ENCODE data around the gene ENAH.
"Not testable (repeated sequence)": the region's sequence is repeated elsewhere in the genome, so short reads cannot be mapped to it uniquely, and the experiment has no call there.

ENAH gene

DNA sequence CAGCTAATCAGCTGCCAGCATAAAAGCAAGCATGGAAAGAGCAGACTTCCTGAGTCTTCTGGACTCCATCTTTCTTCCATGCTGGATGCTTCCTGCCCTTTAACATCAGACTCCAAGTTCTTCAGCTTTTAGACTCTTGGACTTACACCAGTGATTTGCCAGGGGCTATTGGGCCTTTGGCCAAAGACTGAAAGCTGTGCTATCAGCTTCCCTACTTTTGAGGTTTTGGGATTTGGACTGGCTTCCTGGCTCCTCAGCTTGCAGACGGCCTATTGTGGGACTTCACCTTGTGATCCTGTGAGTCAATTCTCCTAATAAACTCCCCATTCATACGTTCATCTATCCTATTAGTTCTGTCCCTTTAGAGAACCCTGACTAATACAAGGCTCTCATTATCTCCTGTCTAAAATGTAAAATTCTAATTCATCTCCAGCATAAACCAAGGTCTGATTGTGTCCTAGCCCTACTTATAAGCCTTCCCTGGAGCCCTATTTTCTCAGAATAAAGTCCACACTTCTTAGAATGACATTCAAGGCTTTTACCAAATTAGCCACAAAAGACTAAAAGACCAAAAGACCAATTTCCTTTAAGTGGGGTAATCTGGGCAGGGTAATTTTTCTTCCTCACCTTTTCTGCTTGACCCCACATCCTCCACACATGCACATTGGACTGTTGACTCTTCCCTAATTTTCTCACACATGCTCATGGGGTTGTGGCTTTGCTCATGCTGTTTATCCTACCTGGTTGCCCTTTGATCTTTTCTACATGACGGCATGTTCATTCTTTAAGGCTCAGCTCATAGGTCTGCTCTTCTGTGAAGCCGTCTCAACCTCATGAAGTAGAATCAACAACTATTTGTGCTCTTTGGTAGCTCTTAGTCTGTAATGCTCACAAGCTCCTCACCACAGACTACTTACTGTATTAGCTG lies 18.1 kb upstream of the ENAH start:
- DNase-seq = no peak

DNA sequence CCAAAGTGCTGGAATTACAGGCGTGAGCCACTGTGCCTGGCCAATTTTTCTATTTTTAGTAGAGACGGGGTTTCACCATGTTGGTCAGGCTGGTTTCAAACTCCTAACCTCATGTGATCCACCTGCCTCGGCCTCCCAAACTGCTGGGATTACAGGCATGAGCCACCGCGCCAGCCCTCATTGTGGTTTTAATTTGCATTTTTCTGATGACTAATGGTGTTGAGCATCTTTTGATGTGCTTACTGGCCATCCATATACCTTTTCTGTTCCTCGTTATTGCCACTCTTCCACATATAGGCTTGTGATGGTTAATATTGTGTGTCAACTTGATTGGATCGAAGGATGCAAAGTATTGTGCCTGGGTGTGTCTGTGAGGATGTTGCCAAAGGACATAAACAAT lies 17.4 kb upstream of the ENAH start:
- no peak for DNase-seq

GRCh38 chr1:225668222-225668621 lies 15.3 kb upstream of the ENAH start:
- DNase-seq = no peak

DNA sequence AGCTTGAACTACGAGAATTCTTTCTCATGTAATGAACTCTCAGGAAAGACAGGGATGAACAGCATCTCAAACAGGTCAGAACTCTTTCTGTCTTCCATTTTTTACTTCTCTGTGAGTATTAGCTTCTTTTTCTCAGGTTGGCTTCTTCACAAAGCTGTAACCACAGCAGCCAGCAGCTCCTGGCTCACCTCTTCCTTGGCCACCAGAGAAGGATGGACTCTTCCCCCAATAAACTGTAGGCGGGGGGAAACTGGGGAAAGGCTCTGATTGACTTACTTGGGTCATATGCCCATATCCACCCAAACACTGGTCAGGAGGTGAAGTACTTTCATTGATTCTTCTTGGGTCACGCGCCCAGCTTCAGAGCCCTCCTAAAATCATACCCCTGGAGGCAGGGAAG lies 14.4 kb upstream of the ENAH start:
- DNase-seq = no peak

GRCh38 chr1:225666495-225666894 lies 13.6 kb upstream of the ENAH start:
- DNase-seq = no peak

- no peak for DNase-seq
These were observed 11.8 kb upstream of the ENAH start for GRCh38 chr1:225664762-225665161.

GRCh38 chr1:225662155-225662554 lies 9.2 kb upstream of the ENAH start:
- DNase-seq = no peak

GRCh38 chr1:225660544-225660946 lies 7.6 kb upstream of the ENAH start:
- no peak for DNase-seq

- DNase-seq = no peak
These were observed 5.1 kb upstream of the ENAH start for GRCh38 chr1:225658041-225658440.

GRCh38 chr1:225657462-225657989 lies 4.6 kb upstream of the ENAH start:
- DNase-seq = no peak

DNA sequence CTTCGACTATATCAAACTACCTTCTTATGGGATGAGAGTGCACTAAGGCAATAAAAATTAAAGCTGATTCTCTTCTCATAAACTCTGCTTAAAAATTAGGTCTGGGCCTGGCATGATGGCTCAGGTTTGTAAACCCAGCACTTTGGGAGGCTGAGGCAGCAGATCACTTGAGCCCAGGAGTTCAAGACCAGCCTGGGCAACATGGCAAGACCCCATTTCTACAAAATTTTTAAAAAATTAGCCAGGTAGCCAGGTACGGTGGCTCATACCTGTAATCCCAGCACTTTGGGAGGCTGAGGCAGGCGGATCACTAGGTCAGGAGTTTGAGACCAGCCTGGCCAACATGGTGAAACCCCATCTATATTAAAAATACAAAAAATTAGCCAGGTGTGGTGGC lies 3.3 kb upstream of the ENAH start:
- not testable (repeated sequence) for DNase-seq

GRCh38 chr1:225655509-225656258 lies 2.8 kb upstream of the ENAH start:
- DNase-seq = no peak

GRCh38 chr1:225654688-225655508 lies 2.0 kb upstream of the ENAH start:
- DNase-seq = no peak

- no peak for DNase-seq
These were observed 1.3 kb upstream of the ENAH start for GRCh38 chr1:225654277-225654597.

GRCh38 chr1:225653463-225654276 lies 747 bp upstream of the ENAH start:
- no peak for DNase-seq

DNA sequence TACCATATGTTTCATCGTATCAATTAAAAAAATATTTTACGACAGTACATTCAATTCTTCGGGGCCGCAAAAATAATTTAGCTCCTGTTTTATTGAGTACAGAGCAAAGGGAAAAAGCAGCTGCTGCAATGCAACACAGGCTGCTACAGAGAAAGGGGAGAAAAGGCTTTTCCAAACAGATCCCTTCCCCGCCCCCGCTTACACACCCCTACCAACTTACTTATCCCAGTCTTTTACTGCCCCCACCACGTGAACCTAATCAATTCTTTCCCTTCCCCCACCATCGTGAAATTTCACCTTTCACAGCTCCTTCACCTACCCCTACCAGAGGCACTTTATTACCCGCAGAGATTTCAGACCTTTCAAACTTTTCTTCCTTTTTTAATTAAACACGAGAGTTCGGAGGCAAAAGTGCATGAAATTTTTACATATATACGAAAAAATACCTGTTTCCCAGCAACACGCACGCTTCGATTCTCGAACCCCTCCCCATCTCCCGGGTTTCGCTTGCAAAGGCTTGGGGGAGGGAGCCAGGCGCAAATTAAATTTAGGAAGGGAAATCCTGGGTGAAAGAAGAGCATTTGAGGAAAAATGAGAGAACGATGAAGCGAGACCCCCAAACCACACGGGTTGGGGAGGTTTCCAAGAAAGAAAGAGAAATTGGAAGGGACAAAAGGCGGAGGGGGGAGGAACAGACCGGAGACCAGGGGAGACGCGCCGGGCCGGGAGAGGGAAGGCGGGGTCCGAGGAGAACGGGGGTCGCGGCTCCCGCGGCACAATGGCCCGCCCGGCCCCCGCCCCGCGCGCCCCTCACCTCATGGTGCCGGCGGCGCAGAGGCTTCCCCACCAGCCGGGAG lies 823 bp downstream of the ENAH start:
- DNase-seq = no peak

DNA sequence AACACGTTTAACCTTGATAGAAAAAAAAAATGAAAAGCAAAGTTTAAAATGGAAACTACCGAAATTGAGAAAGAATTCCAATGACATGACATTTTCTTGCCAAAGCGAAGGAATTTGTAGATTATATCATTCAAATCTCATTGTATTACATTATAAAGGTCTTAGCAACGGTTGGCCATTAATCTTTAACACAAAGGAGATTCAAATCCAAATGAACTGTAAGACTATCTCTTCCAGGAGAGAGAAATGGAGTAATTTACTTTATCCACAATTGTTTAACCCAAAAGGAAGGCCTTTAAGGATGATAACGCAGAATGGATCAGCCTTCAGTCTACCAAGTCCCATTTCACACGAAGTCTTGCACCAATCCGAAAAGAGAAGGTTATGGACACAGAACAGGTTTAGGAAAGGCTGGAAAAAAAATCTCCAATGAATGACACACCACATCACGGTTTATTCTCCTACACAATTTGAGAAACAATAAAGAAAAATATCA lies 1.5 kb downstream of the ENAH start:
- no peak for DNase-seq

DNA sequence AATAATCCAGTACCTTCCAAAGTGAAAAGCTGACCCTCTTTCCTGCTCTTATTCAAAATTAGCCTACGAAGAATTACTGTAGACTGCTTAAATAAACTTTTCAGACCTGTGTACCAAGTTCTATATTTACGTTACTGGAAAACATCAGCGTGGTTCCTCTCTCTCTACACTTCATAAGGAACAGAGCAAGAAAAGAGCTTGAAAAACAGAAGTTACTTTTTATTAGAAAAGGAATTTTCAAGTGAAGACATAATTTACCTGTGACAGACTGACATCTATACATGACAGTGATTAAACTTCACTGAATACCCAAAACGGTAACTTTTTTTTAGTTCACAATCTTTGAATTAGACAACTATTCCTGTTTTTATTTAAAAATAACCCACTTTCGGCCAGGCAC lies 2.7 kb downstream of the ENAH start:
- DNase-seq = no peak

- DNase-seq = no peak
These were observed 7.6 kb downstream of the ENAH start for GRCh38 chr1:225645194-225645895.

- DNase-seq = no peak
These were observed 8.3 kb downstream of the ENAH start for GRCh38 chr1:225644666-225645065.
